ENCODE results near the gene ATRN. TPM values are rescaled to one million over a fixed set of nuclear protein-coding genes. Genes with fewer than 3 reads are reported as not detected.

ATRN gene
- total and polyA plus RNA-seq, 2 donors (not counting 1 experiment from before 2014, with no cell fraction given), result 5.8 to 19.5 TPM

- Histone ChIP-seq H3K4me3 (ENCODE audit: control extremely low read depth in 1 of 5, extremely low read depth in 1 of 5, insufficient read depth in 1 of 5, low read depth in 2 of 5, low read length in 4 of 5) (no peak overlapping the region), H2AFZ (ENCODE audit: insufficient read depth, low read depth, low read length, poor library complexity, severe bottlenecking) (no peak overlapping the region), H3K36me3 (replicated peaks in 1 of 2; ENCODE audit: control extremely low read depth in 1 of 2, control insufficient read depth in 1 of 2, extremely low read depth in 1 of 2, insufficient read depth in 2 of 2, low read length in 1 of 2) (peaks cover 2 to 3% of the 10 kb centered on the region in 2 experiments), H3K9ac (ENCODE audit: low read length) (no peak overlapping the region), H3K27ac (ENCODE audit: low read length in 2 of 2) (no peak overlapping the region), H3K79me2 (ENCODE audit: control insufficient read depth, insufficient read depth, low read length) (no peaks in the 10 kb centered on the region), H3K9me3 (ENCODE audit: control extremely low read depth in 1 of 3, control insufficient read depth in 2 of 3, insufficient read depth in 1 of 3, low read length in 2 of 3) (no peaks in the 10 kb centered on the region), H4K20me1 (ENCODE audit: control insufficient read depth, insufficient read depth, low read length, poor library complexity, severe bottlenecking) (no peaks in the 10 kb centered on the region), H3K4me2 (replicated peaks; ENCODE audit: low read depth, low read length, poor library complexity, severe bottlenecking) (no peak overlapping the region), H3K27me3 (replicated peaks in 1 of 4; ENCODE audit: control extremely low read depth in 1 of 4, control insufficient read depth in 3 of 4, insufficient read depth in 4 of 4, low read length in 3 of 4) (no peaks in the 10 kb centered on the region), H3K4me1 (ENCODE audit: control insufficient read depth in 2 of 2, insufficient read depth in 2 of 2, low read length in 2 of 2) (no peaks in the 10 kb centered on the region)
- DNase-seq (no peak), ATAC-seq (ENCODE audit: low read depth) (no peak)
- H3K27ac Mint-ChIP-seq, result no peak overlapping the region
- no peaks in the 10 kb centered on the region for H3K9me3 Mint-ChIP-seq (ENCODE audit: insufficient read depth)
- ChIA-PET POLR2A (no interaction called here), CTCF (no interaction called here)
- WGBS (ENCODE audit: insufficient coverage), result no CpG with 5 or more reads among the region's 4 CpGs
- no peaks in the 10 kb centered on the region for H3K4me1 Mint-ChIP-seq
- TF ChIP-seq, protein P1, sequence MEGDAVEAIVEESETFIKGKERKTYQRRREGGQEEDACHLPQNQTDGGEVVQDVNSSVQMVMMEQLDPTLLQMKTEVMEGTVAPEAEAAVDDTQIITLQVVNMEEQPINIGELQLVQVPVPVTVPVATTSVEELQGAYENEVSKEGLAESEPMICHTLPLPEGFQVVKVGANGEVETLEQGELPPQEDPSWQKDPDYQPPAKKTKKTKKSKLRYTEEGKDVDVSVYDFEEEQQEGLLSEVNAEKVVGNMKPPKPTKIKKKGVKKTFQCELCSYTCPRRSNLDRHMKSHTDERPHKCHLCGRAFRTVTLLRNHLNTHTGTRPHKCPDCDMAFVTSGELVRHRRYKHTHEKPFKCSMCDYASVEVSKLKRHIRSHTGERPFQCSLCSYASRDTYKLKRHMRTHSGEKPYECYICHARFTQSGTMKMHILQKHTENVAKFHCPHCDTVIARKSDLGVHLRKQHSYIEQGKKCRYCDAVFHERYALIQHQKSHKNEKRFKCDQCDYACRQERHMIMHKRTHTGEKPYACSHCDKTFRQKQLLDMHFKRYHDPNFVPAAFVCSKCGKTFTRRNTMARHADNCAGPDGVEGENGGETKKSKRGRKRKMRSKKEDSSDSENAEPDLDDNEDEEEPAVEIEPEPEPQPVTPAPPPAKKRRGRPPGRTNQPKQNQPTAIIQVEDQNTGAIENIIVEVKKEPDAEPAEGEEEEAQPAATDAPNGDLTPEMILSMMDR (IDR thresholded peaks at IDR 0.05), result no peak
- TF ChIP-seq EZH2 (IDR thresholded peaks at IDR 0.05; ENCODE audit: borderline replicate concordance, insufficient read depth, low read depth, low read length, poor library complexity, severe bottlenecking), result no peak
- no peaks in the 10 kb centered on the region for H3K27me3 Mint-ChIP-seq
- H3K4me3 Mint-ChIP-seq, result no peak overlapping the region
- intact Hi-C loops (cut with micrococcal nuclease), result no loop called here
These were observed 151.6 kb downstream of the ATRN start for GRCh38 chr20:3622406-3622805.

GRCh38 chr20:3627476-3627875 is 156.7 kb downstream of the ATRN start:
- Histone ChIP-seq H3K27me3 (replicated peaks in 1 of 4; ENCODE audit: control extremely low read depth in 1 of 4, control insufficient read depth in 3 of 4, insufficient read depth in 4 of 4, low read length in 3 of 4) (no peaks in the 10 kb centered on the region), H4K20me1 (ENCODE audit: control insufficient read depth, insufficient read depth, low read length, poor library complexity, severe bottlenecking) (no peaks in the 10 kb centered on the region), H3K4me2 (replicated peaks; ENCODE audit: low read depth, low read length, poor library complexity, severe bottlenecking) (no peak overlapping the region), H3K4me1 (ENCODE audit: control insufficient read depth in 2 of 2, insufficient read depth in 2 of 2, low read length in 2 of 2) (no peaks in the 10 kb centered on the region), H3K27ac (ENCODE audit: low read length in 2 of 2) (no peak overlapping the region), H3K36me3 (replicated peaks in 1 of 2; ENCODE audit: control extremely low read depth in 1 of 2, control insufficient read depth in 1 of 2, extremely low read depth in 1 of 2, insufficient read depth in 2 of 2, low read length in 1 of 2) (peaks cover 2 to 8% of the 10 kb centered on the region in 2 experiments), H3K79me2 (ENCODE audit: control insufficient read depth, insufficient read depth, low read length) (no peaks in the 10 kb centered on the region), H3K9me3 (ENCODE audit: control extremely low read depth in 1 of 3, control insufficient read depth in 2 of 3, insufficient read depth in 1 of 3, low read length in 2 of 3) (no peaks in the 10 kb centered on the region), H3K9ac (ENCODE audit: low read length) (no peak overlapping the region), H2AFZ (ENCODE audit: insufficient read depth, low read depth, low read length, poor library complexity, severe bottlenecking) (no peak overlapping the region), H3K4me3 (ENCODE audit: control extremely low read depth in 1 of 5, extremely low read depth in 1 of 5, insufficient read depth in 1 of 5, low read depth in 2 of 5, low read length in 4 of 5) (no peak overlapping the region)
- no peak for TF ChIP-seq EZH2 (IDR thresholded peaks at IDR 0.05; ENCODE audit: borderline replicate concordance, insufficient read depth, low read depth, low read length, poor library complexity, severe bottlenecking)
- TF ChIP-seq, protein P1 (IDR thresholded peaks at IDR 0.05), result no peak
- H3K27me3 Mint-ChIP-seq, result no peaks in the 10 kb centered on the region
- H3K27ac Mint-ChIP-seq, result no peak overlapping the region
- DNase-seq, result no peak
- H3K9me3 Mint-ChIP-seq (ENCODE audit: insufficient read depth), result no peaks in the 10 kb centered on the region
- POLR2A ChIA-PET, result no interaction called here
- ATAC-seq (ENCODE audit: low read depth), result no peak
- CTCF ChIA-PET, result no interaction called here
- WGBS (ENCODE audit: insufficient coverage), result no CpG with 5 or more reads among the region's 2 CpGs
- no peak overlapping the region for H3K4me3 Mint-ChIP-seq
- no peaks in the 10 kb centered on the region for H3K4me1 Mint-ChIP-seq
- intact Hi-C loops (cut with micrococcal nuclease), result no loop called here

Data from B cell (primary cell).